ENCODE measurements around the gene NUDT22. TPM values are rescaled to one million over a fixed set of nuclear protein-coding genes. Genes with fewer than 3 reads are reported as not detected.

NUDT22 gene
- total RNA-seq, 2 experiments from 2014 or later, result 102 to 103 TPM

- no peaks in the 10 kb centered on the region for H3K9me3 Mint-ChIP-seq
- DNase-seq, result no peak
- no peak for ATAC-seq (ENCODE audit: low read depth)
- H3K36me3 Mint-ChIP-seq, result peaks cover 34% of the 10 kb centered on the region
- peaks cover 27% of the 10 kb centered on the region for H3K4me1 Mint-ChIP-seq
- POLR2A ChIA-PET, result interaction anchor here (3.6 to 17.3 kb wide), 5 partner anchors 18 to 108 kb away, joined by 23 to 419 read pairs (median 106); partner anchors contain the start of genes DNAJC4, FKBP2, NUDT22 and PPP1R14B
- peak overlapping the region; percentile 94 for H3K27ac Mint-ChIP-seq
- peak overlapping the region; percentile 92 for H3K4me3 Mint-ChIP-seq
- no peaks in the 10 kb centered on the region for H3K27me3 Mint-ChIP-seq
Observed at GRCh38 chr11:64208796-64209562, 17.1 kb upstream of the NUDT22 start.

GRCh38 chr11:64209563-64209843 lies 16.6 kb upstream of the NUDT22 start:
- Mint-ChIP-seq H3K4me1 (peaks cover 21% of the 10 kb centered on the region), H3K27ac (peak overlapping the region; percentile 94), H3K9me3 (no peaks in the 10 kb centered on the region), H3K27me3 (no peaks in the 10 kb centered on the region), H3K36me3 (peaks cover 30% of the 10 kb centered on the region), H3K4me3 (no peak overlapping the region)
- ATAC-seq (ENCODE audit: low read depth) (no peak), DNase-seq (no peak)
- POLR2A ChIA-PET, result interaction anchor here (6.6 to 17.3 kb wide), 3 partner anchors 18 to 35 kb away, joined by 106 to 419 read pairs (median 246); partner anchors contain the start of genes DNAJC4, FKBP2, NUDT22 and PPP1R14B

GRCh38 chr11:64210301-64211020 lies 15.6 kb upstream of the NUDT22 start:
- Mint-ChIP-seq H3K27me3 (no peaks in the 10 kb centered on the region), H3K27ac (no peak overlapping the region), H3K36me3 (peaks cover 34% of the 10 kb centered on the region), H3K4me1 (peaks cover 21% of the 10 kb centered on the region), H3K9me3 (no peaks in the 10 kb centered on the region), H3K4me3 (no peak overlapping the region)
- DNase-seq (no peak), ATAC-seq (ENCODE audit: low read depth) (no peak)
- POLR2A ChIA-PET, result interaction anchor here (6.6 to 17.3 kb wide), 3 partner anchors 17 to 34 kb away, joined by 106 to 419 read pairs (median 246); partner anchors contain the start of genes DNAJC4, FKBP2, NUDT22 and PPP1R14B

GRCh38 chr11:64211181-64211872 lies 14.7 kb upstream of the NUDT22 start:
- Mint-ChIP-seq H3K4me3 (no peak overlapping the region), H3K4me1 (peaks cover 15% of the 10 kb centered on the region), H3K27me3 (no peaks in the 10 kb centered on the region), H3K9me3 (no peaks in the 10 kb centered on the region), H3K27ac (no peak overlapping the region), H3K36me3 (peaks cover 32% of the 10 kb centered on the region)
- POLR2A ChIA-PET, result interaction anchor here (11.8 to 17.3 kb wide), 2 partner anchors 16 to 20 kb away, joined by 246 to 419 read pairs; partner anchors contain the start of genes DNAJC4, NUDT22, STIP1 and TRPT1
- DNase-seq, result no peak
- ATAC-seq (ENCODE audit: low read depth), result no peak

- Mint-ChIP-seq H3K27me3 (no peaks in the 10 kb centered on the region), H3K9me3 (no peaks in the 10 kb centered on the region), H3K4me3 (no peak overlapping the region), H3K36me3 (peaks cover 29% of the 10 kb centered on the region), H3K27ac (no peak overlapping the region), H3K4me1 (peaks cover 9% of the 10 kb centered on the region)
- DNase-seq (no peak), ATAC-seq (ENCODE audit: low read depth) (no peak)
- POLR2A ChIA-PET, result interaction anchor here (0.7 to 26.2 kb wide), 4 partner anchors 7 to 54 kb away, joined by 3 to 419 read pairs (median 212); partner anchors contain the start of genes DNAJC4, FERMT3, NUDT22 and TRPT1
Observed at GRCh38 chr11:64216879-64217278, 9.2 kb upstream of the NUDT22 start.

- peaks cover 4% of the 10 kb centered on the region for H3K4me1 Mint-ChIP-seq
- POLR2A ChIA-PET, result interaction anchor here (0.9 to 26.2 kb wide), 4 partner anchors 8 to 26 kb away, joined by 3 to 419 read pairs (median 212); partner anchors contain the start of genes DNAJC4, FERMT3, NUDT22 and TRPT1
Observed at GRCh38 chr11:64218628-64219353, 7.3 kb upstream of the NUDT22 start.

GRCh38 chr11:64219354-64219684 lies 6.8 kb upstream of the NUDT22 start:
- POLR2A ChIA-PET, result interaction anchor here (1.3 to 26.2 kb wide), 3 partner anchors 10 to 34 kb away, joined by 3 to 419 read pairs (median 4); partner anchors contain the start of genes FERMT3 and STIP1

More at GRCh38 chr11:64218628-64219353, 7.3 kb upstream of the NUDT22 start:
- Mint-ChIP-seq H3K9me3 (no peaks in the 10 kb centered on the region), H3K4me3 (no peak overlapping the region), H3K27ac (peak overlapping the region; percentile 9), H3K27me3 (no peaks in the 10 kb centered on the region), H3K36me3 (peaks cover 21% of the 10 kb centered on the region)
- DNase-seq (no peak), ATAC-seq (ENCODE audit: low read depth) (no peak)

GRCh38 chr11:64219755-64220154 lies 6.3 kb upstream of the NUDT22 start:
- ATAC-seq (ENCODE audit: low read depth), result no peak
- Mint-ChIP-seq H3K4me1 (peaks cover 5% of the 10 kb centered on the region), H3K27ac (no peak overlapping the region), H3K27me3 (no peaks in the 10 kb centered on the region), H3K4me3 (no peak overlapping the region), H3K36me3 (peaks cover 16% of the 10 kb centered on the region), H3K9me3 (no peaks in the 10 kb centered on the region)
- POLR2A ChIA-PET, result interaction anchor here (1.3 to 26.2 kb wide), 3 partner anchors 10 to 34 kb away, joined by 3 to 419 read pairs (median 4); partner anchors contain the start of genes FERMT3 and STIP1
- DNase-seq, result no peak

More at GRCh38 chr11:64219354-64219684, 6.8 kb upstream of the NUDT22 start:
- Mint-ChIP-seq H3K36me3 (peaks cover 19% of the 10 kb centered on the region), H3K9me3 (no peaks in the 10 kb centered on the region), H3K4me1 (peaks cover 5% of the 10 kb centered on the region), H3K4me3 (no peak overlapping the region), H3K27ac (no peak overlapping the region), H3K27me3 (no peaks in the 10 kb centered on the region)
- no peak for DNase-seq
- ATAC-seq (ENCODE audit: low read depth), result no peak

- no peak overlapping the region for H3K4me3 Mint-ChIP-seq
- H3K27me3 Mint-ChIP-seq, result no peaks in the 10 kb centered on the region
- ATAC-seq (ENCODE audit: low read depth), result no peak
- DNase-seq, result no peak
- H3K27ac Mint-ChIP-seq, result no peak overlapping the region
- peaks cover 11% of the 10 kb centered on the region for H3K36me3 Mint-ChIP-seq
- H3K4me1 Mint-ChIP-seq, result peaks cover 5% of the 10 kb centered on the region
- POLR2A ChIA-PET, result interaction anchor here (1.3 to 26.2 kb wide), 4 partner anchors 10 to 35 kb away, joined by 3 to 419 read pairs (median 4); partner anchors contain the start of genes DNAJC4, FERMT3 and STIP1
- H3K9me3 Mint-ChIP-seq, result no peaks in the 10 kb centered on the region
Observed at GRCh38 chr11:64220271-64220670, 5.8 kb upstream of the NUDT22 start.

- POLR2A ChIA-PET, result interaction anchor here (1.3 to 26.2 kb wide), 3 partner anchors 9 to 35 kb away, joined by 3 to 419 read pairs (median 4); partner anchors contain the start of genes DNAJC4, FERMT3 and STIP1
- H3K9me3 Mint-ChIP-seq, result no peaks in the 10 kb centered on the region
- H3K27me3 Mint-ChIP-seq, result no peaks in the 10 kb centered on the region
- DNase-seq (no peak), ATAC-seq (ENCODE audit: low read depth) (no peak)
- no peak overlapping the region for H3K4me3 Mint-ChIP-seq
- H3K36me3 Mint-ChIP-seq, result peaks cover 11% of the 10 kb centered on the region
- H3K4me1 Mint-ChIP-seq, result peaks cover 7% of the 10 kb centered on the region
- no peak overlapping the region for H3K27ac Mint-ChIP-seq
Observed at GRCh38 chr11:64220798-64221197, 5.3 kb upstream of the NUDT22 start.

GRCh38 chr11:64222651-64223000 lies 3.4 kb upstream of the NUDT22 start:
- no peaks in the 10 kb centered on the region for H3K27me3 Mint-ChIP-seq
- DNase-seq, result no peak
- H3K36me3 Mint-ChIP-seq, result peaks cover 8% of the 10 kb centered on the region
- no peak for ATAC-seq (ENCODE audit: low read depth)
- POLR2A ChIA-PET, result interaction anchor here (0.5 to 26.2 kb wide), 5 partner anchors 13 to 294 kb away, joined by 3 to 419 read pairs (median 5); partner anchors contain the start of gene FERMT3
- H3K27ac Mint-ChIP-seq, result no peak overlapping the region
- no peaks in the 10 kb centered on the region for H3K9me3 Mint-ChIP-seq
- H3K4me3 Mint-ChIP-seq, result no peak overlapping the region
- H3K4me1 Mint-ChIP-seq, result peaks cover 12% of the 10 kb centered on the region

- H3K36me3 Mint-ChIP-seq, result peaks cover 6% of the 10 kb centered on the region
- H3K27ac Mint-ChIP-seq, result no peak overlapping the region
- H3K27me3 Mint-ChIP-seq, result no peaks in the 10 kb centered on the region
- POLR2A ChIA-PET, result interaction anchor here (0.5 to 26.2 kb wide), 8 partner anchors 13 to 294 kb away, joined by 3 to 419 read pairs (median 4); partner anchors contain the start of genes FERMT3 and STIP1
- no peak overlapping the region for H3K4me3 Mint-ChIP-seq
- ATAC-seq (ENCODE audit: low read depth) (no peak), DNase-seq (peak; percentile 30)
- H3K9me3 Mint-ChIP-seq, result no peaks in the 10 kb centered on the region
- peaks cover 17% of the 10 kb centered on the region for H3K4me1 Mint-ChIP-seq
Observed at GRCh38 chr11:64223001-64223651, 2.9 kb upstream of the NUDT22 start.

Measured in activated naive CD8-positive, alpha-beta T cell treated with anti-CD3 and anti-CD28 coated beads, Interleukin-2, amount 10 ng/mL, durations not matched to agents 7 days and 5 days (primary cell).